Prostate gland (tissue), 2 donors: ENCODE measurements around the gene IFRD2.

Experiments
- POLR2AphosphoS5 ChIP-seq: sonication (generic); formaldehyde crosslinking; IDR thresholded peaks from one replicate; pipeline ENCODE4 v1.6.1; 2017; ENCODE audit warnings: antibody characterized with exemption
- TF ChIP-seq, protein P1 (sequence below), 4 experiments: fragments of 200-600 bp in 2 of 4; fragments of 450-650 bp in 2 of 4; sonication (generic) in 2 of 4; IDR thresholded peaks; 1 replicate in 3 of 4; 2 replicates in 1 of 4; pipeline ENCODE4 v1.5.1; 2016 to 2019; ENCODE audit warnings: antibody characterized with exemption in 4 of 4, mild to moderate bottlenecking in 2 of 4, moderate library complexity in 2 of 4

DNA sequence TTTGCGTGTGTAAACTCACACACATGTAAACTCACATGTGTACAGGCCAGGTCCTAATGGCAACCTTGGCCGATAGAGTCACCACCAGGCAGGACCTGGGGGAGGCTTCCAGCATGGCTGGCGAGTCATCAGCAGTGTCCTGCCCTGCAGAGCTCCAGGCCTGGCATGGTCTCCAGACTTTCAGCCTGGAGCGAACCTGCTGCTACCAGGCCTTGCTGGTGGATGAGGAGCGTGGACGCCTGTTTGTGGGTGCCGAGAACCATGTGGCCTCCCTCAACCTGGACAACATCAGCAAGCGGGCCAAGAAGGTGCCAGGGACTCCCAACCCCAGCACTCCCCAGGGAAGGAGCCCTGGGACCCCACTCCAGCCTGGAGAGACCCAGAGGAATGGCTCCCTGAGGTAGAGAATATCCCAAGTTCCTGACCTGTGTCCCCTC, 22.2 kb downstream of the IFRD2 start:
- TF ChIP-seq, protein P1, sequence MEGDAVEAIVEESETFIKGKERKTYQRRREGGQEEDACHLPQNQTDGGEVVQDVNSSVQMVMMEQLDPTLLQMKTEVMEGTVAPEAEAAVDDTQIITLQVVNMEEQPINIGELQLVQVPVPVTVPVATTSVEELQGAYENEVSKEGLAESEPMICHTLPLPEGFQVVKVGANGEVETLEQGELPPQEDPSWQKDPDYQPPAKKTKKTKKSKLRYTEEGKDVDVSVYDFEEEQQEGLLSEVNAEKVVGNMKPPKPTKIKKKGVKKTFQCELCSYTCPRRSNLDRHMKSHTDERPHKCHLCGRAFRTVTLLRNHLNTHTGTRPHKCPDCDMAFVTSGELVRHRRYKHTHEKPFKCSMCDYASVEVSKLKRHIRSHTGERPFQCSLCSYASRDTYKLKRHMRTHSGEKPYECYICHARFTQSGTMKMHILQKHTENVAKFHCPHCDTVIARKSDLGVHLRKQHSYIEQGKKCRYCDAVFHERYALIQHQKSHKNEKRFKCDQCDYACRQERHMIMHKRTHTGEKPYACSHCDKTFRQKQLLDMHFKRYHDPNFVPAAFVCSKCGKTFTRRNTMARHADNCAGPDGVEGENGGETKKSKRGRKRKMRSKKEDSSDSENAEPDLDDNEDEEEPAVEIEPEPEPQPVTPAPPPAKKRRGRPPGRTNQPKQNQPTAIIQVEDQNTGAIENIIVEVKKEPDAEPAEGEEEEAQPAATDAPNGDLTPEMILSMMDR (IDR thresholded peaks at IDR 0.05) = no peak
- no peak for TF ChIP-seq POLR2AphosphoS5
